ENCODE measurements around the gene SLC35E1. TPM values are rescaled to one million over a fixed set of nuclear protein-coding genes. Genes with fewer than 3 reads are reported as not detected.
A peak's percentile ranks its signal among the peaks of the same experiment; 100 is the strongest.
"Not testable (repeated sequence)": the region's sequence is repeated elsewhere in the genome, so short reads cannot be mapped to it uniquely, and the experiment has no call there.

SLC35E1 gene
- total RNA-seq, 6 donors from 2014 or later, result 48.5 to 60.8 (median 53.2) TPM

GRCh38 chr19:16516923-16517610 is 55.1 kb downstream of the SLC35E1 start:
- Histone ChIP-seq H3K27me3 (no peaks in the 10 kb centered on the region), H3K36me3 (peaks cover 40 to 89% (median 55%) of the 10 kb centered on the region in 4 donors), H3K4me3 (no peak overlapping the region), H3K4me1 (no peaks in the 10 kb centered on the region), H3K27ac (no peak overlapping the region), H3K9me3 (no peaks in the 10 kb centered on the region)
- TF ChIP-seq CTCF (IDR thresholded peaks at IDR 0.05) (no peak), EP300 (IDR thresholded peaks at IDR 0.05) (no peak), POLR2A (IDR thresholded peaks at IDR 0.05) (no peak), POLR2AphosphoS5 (IDR thresholded peaks at IDR 0.05) (no peak)
- no peak for ATAC-seq (ENCODE audit: low FRiP score in 2 of 2)
- no peak for DNase-seq
- WGBS, 2 donors, result 80 to 83% methylated on average over 11 to 14 of the region's 14 CpGs

- WGBS, 2 donors, result 91 to 93% methylated on average over 15 of the region's 15 CpGs
Measured at GRCh38 chr19:16516381-16516780, 55.8 kb downstream of the SLC35E1 start.

DNA sequence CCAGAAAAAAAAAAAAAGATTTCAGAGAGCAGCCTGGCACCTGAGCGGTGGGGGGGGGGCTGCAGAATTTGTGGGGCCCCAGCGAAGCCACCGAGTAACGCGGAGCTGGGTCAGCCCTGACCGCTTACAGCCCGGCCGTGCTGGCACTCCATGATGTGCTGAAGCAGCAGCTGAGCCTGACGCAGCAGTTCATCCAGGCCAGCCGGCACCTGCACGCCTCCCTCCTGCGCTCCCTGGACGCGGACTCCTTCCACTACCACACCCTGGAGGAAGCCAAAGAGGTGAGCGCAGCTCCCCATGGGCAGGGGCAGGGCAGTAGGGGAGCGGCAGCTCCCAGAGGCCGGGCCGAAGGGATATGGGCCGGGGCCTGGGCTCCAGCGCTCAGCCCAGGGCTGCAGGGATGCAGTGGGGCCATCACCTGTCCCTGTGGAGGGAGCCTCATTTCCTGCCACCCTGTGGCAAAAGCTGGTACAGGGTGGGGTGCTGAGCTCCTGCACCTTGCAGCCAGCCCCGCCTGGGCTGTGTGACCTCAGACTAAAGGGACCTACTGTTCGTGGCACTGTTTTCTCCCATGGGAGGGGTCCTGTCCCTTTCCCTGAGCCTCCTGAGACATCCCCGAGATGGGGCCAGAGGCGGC is 57.7 kb downstream of the SLC35E1 start:
- Histone ChIP-seq H3K4me1 (no peaks in the 10 kb centered on the region), H3K9me3 (no peaks in the 10 kb centered on the region), H3K27ac (no peak overlapping the region), H3K36me3 (peaks cover 20 to 81% (median 41%) of the 10 kb centered on the region in 4 donors), H3K4me3 (no peak overlapping the region), H3K27me3 (no peaks in the 10 kb centered on the region)
- DNase-seq, result no peak
- no peak for ATAC-seq (ENCODE audit: low FRiP score in 2 of 2)
- TF ChIP-seq POLR2A (IDR thresholded peaks at IDR 0.05) (no peak), POLR2AphosphoS5 (IDR thresholded peaks at IDR 0.05) (no peak), CTCF (IDR thresholded peaks at IDR 0.05) (no peak), EP300 (IDR thresholded peaks at IDR 0.05) (no peak)
- 87 to 94% methylated on average over 10 to 24 of the region's 24 CpGs for WGBS, 2 donors

More at GRCh38 chr19:16516381-16516780, 55.8 kb downstream of the SLC35E1 start:
- TF ChIP-seq EP300 (IDR thresholded peaks at IDR 0.05), result no peak
- TF ChIP-seq CTCF (IDR thresholded peaks at IDR 0.05), result no peak
- no peak for TF ChIP-seq POLR2AphosphoS5 (IDR thresholded peaks at IDR 0.05)
- TF ChIP-seq POLR2A (IDR thresholded peaks at IDR 0.05), result no peak
- ATAC-seq (ENCODE audit: low FRiP score in 2 of 2) (no peak), DNase-seq (no peak)
- no peaks in the 10 kb centered on the region for H3K27me3 ChIP-seq
- no peaks in the 10 kb centered on the region for H3K9me3 ChIP-seq
- no peak overlapping the region for H3K4me3 ChIP-seq
- H3K27ac ChIP-seq, result no peak overlapping the region
- no peaks in the 10 kb centered on the region for H3K4me1 ChIP-seq
- H3K36me3 ChIP-seq, result peaks cover 37 to 88% (median 48%) of the 10 kb centered on the region in 4 donors

DNA sequence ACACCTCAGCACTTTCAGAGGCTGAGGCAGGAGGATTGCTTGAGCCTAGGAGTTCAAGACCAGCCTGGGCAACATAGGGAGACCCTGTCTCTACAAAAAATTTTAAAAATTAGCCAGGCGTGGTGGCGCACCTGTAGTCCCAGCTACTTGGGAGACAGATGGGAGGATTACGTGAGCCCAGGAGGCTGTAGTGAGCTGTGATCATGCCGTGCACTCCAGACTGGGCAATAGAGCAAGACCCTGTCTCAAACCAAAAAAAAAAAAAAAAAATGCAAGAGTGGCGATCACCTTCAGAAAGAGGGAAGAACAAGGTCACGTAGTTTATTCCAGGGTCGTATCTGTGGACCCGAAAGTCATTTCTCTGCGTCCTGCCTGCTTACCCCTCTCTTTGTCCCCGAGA is 59.6 kb downstream of the SLC35E1 start:
- peaks cover 4 to 66% (median 27%) of the 10 kb centered on the region in 4 donors for H3K36me3 ChIP-seq
- DNase-seq; ATAC-seq (ENCODE audit: low FRiP score in 2 of 2); H3K27me3 ChIP-seq; H3K4me3 ChIP-seq; H3K27ac ChIP-seq; H3K9me3 ChIP-seq; H3K4me1 ChIP-seq: not testable (repeated sequence)
- 94 to 96% methylated on average over 10 of the region's 10 CpGs for WGBS, 2 donors

- peaks cover 0 to 48% (median 19%) of the 10 kb centered on the region in 4 donors for H3K36me3 ChIP-seq
- DNase-seq, result no peak
Measured at GRCh38 chr19:16509141-16510061, 62.8 kb downstream of the SLC35E1 start.

More at GRCh38 chr19:16509141-16510061, 62.8 kb downstream of the SLC35E1 start:
- Histone ChIP-seq H3K27ac (peak overlapping the region in 2 of 4 donors; percentile 35 to 57), H3K4me1 (no peaks in the 10 kb centered on the region), H3K27me3 (no peaks in the 10 kb centered on the region), H3K9me3 (no peaks in the 10 kb centered on the region), H3K4me3 (no peak overlapping the region)
- peak; percentile 29 to 63 for ATAC-seq (ENCODE audit: low FRiP score in 2 of 2)
- TF ChIP-seq EP300 (IDR thresholded peaks at IDR 0.05) (no peak), POLR2AphosphoS5 (IDR thresholded peaks at IDR 0.05) (no peak), CTCF (IDR thresholded peaks at IDR 0.05) (no peak), POLR2A (IDR thresholded peaks at IDR 0.05) (no peak)
- 79 to 90% methylated on average over 20 to 28 of the region's 28 CpGs for WGBS, 2 donors
